ENCODE data around the gene SHISA7.
"Not testable (repeated sequence)": the region's sequence is repeated elsewhere in the genome, so short reads cannot be mapped to it uniquely, and the experiment has no call there.

SHISA7 gene

GRCh38 chr19:55446060-55446459 lies 3.0 kb upstream of the SHISA7 start:
- no peak for DNase-seq (ENCODE audit: low spot score)

DNA sequence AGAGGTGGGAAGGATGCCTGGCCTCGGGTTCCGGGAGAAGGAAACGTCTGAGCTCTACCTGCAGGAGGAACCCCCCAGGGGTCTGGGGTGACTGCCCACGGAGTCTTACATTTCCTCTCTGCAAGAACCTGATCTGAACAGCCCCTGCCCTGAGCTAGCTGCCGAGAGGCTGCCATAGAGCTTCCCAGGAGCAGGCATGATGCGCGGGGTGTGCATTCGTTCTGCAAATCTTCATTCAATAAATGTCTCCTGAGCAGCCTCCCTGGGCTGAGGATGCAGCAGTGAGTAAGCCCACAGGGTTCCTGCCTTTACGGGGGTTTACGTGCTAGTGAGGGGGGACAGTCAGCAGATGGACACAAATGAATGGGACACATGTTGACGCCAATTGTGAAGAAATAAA lies 1.5 kb upstream of the SHISA7 start:
- no peak for DNase-seq (ENCODE audit: low spot score)

DNA sequence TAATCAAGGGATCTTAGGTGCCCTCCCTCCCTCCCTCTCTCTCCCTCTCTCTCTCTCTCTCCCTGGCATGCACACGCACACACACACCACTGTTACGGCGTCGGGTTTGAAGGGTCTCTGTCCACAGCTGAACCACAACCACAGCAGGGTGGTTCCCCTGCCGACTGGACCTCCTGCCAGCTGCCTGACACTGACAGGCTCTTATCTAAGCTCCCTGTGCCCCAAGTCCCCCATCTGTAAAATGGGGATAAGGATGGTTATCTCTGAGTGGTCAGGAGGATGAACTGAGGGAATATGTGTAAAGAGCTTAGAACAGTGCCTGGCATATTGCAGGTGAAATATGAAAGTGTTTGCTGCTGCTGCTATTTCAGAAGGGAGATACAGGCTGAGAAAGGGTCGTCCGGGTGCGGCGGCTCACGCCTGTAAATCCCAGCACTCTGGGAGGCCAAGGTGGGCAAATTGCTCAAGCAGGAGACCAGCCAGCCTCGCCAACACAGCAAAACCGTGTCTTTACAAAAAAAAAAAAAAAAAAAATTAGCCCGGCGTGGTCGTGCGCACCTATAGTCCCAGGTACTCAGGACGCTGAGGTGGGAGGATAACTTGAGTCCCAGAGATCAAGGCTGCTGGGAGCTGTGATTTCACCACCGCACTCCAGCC lies 852 bp upstream of the SHISA7 start:
- DNase-seq (ENCODE audit: low spot score), result peak; percentile 75

GRCh38 chr19:55442372-55442961 lies 633 bp downstream of the SHISA7 start:
- DNase-seq (ENCODE audit: low spot score), result peak; percentile 52

- peak; percentile 74 for DNase-seq (ENCODE audit: low spot score)
These were observed 1.3 kb downstream of the SHISA7 start for GRCh38 chr19:55441692-55442321.

DNA sequence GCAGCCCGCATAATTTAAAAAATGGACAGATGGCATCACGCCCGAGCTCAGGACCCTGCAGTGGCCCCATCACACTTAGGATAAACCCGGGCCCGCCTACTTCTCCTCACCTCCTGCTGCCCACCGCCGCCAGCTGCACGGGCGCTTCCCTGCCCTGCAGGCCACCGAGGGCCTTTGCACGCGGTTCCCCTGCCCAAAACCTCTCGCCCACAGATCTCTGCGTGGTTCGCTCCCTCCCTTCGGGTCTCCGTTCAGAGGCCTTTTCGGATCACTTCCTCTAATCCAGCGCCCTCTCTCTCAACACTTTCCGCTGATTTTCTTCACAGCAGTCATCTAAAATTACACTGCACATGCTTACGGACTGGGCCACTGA lies 1.8 kb downstream of the SHISA7 start:
- DNase-seq (ENCODE audit: low spot score), result no peak

DNA sequence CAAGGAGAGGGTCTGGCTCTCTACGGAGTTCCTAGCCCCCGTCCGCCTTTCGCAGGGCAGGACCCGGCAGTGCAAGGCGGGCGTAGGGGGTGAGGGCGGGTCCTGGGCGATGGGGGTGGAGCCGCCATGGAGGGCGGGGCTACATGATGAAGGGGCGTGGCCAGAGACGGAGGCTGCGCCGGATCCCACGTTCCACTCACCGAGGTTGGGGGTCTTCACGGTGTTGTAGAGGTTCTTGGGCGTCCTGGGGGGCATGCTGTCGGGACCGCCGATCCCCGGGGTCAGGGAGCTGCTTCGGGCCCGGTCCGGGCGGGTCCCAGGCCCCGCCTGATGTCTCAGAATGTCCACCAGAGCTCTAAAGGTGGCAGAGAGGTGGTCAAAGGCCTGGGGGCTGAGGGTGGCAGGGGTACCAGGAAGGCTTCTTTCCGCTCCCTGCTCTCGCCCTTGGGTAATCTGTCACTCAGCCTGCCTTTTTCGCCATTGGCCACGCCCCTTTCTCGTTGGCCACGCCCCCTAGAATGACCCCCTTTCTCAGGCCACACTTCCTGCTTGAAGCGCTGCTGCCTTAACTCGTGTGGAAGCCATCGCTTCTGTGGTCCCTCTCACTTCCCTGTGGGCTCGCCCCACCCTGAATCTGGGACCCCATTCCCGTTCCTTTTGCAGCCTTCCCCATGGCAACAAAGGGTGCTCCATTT lies 2.5 kb downstream of the SHISA7 start:
- DNase-seq (ENCODE audit: low spot score), result peak; percentile 56

DNA sequence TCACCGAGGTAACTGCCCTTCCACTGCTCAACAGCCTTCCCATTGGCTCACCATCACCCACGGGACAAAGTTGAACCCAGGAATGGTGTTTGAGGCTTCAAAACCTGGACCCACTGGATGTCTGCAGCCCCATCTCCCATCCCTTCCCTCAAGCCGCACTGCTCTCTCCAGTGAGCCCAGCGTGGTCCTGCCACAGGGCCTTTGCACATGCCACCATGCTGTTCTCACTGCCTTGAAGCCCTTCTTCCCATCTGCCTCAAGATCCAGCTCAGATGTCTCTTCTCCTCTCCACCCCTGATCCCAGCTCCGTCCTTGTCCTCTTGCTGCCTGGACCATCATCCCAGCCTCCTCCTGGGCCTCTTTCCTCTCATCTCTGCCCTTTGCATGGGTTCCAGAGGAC lies 4.0 kb downstream of the SHISA7 start:
- no peak for DNase-seq (ENCODE audit: low spot score)

DNA sequence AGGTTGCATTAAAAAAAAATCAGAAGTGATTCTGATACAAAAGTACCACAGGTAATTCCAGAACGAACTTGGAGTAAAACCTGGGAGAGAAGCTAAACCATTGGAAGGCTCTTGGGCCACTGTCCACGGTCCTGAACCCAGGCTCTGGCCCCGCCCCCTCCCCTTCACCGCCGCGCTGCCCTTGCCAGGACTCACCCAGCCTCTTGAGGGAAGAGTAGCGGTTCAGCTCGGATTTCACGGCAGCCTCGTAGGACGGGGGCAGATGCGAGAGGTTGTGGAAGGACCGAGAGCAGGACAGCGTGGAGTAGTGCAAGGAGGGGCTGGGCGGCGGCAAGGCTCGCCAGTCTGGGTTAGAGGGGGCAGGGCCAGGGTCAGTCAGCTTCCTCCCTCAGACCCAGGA lies 5.7 kb downstream of the SHISA7 start:
- DNase-seq (ENCODE audit: low spot score), result no peak

DNA sequence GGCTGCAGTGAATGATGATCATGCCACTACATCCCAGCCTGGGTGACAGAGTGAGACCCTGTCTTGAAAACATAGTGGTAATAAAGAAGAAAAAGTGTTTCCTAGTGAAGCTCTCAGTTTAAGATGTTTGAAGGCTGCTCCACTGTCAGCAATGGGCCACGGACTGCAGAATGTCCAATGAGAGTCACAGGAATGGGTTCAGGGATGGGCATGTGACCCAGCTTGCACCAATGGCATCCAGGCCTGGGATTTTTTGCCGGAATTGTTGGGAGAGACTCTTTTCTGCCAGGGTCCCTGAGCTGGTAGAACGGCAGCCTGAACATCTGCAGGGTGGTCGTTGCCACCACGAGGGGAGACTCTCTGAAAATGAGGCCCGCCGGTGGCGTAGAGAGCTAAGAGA lies 6.3 kb downstream of the SHISA7 start:
- DNase-seq (ENCODE audit: low spot score), result no peak

DNA sequence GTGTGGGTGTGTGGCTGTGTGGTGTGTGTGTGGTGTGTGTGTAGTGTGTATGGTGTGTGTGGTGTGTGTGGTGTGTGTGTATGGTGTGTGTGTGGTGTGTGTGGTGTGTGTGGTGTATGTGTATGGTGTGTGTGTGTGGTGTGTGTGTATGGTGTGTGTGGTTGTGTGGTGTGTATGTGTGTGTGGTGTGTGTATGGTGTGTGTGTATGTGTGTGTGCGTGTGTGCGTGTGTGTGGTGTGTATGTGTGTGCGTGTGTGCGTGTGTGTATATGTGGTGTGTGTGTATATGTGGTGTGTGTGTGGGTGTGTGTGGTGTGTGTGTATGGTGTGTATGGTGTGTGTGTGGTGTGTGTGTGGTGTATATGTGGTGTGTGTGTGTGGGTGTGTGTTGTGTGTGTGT lies 8.1 kb downstream of the SHISA7 start:
- DNase-seq (ENCODE audit: low spot score), result no peak

DNA sequence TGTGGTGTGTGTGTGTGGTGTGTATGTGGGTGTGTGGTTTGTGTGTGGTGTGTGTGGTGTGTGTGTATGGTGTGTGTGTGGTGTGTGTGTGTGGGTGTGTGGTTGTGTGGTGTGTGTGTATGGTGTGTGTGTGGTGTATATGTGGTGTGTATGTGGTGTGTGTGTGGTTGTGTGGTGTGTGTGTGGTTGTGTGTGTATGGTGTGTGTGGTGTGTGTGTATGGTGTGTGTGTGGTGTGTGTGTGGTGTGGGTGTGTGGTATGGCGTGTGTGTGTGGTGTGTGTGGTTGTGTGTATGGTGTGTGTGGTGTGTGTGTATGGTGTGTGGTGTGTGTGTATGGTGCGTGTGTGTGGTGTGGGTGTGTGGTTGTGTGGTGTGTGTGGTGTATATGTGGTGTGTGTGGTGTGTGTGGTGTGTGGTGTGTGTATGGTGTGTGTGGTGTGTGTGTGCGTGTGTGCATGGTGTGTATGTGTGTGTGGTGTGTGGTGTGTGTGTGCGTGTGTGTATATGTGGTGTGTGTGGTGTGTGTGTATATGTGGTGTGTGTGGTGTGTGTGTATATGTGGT lies 8.7 kb downstream of the SHISA7 start:
- no peak for DNase-seq (ENCODE audit: low spot score)

DNA sequence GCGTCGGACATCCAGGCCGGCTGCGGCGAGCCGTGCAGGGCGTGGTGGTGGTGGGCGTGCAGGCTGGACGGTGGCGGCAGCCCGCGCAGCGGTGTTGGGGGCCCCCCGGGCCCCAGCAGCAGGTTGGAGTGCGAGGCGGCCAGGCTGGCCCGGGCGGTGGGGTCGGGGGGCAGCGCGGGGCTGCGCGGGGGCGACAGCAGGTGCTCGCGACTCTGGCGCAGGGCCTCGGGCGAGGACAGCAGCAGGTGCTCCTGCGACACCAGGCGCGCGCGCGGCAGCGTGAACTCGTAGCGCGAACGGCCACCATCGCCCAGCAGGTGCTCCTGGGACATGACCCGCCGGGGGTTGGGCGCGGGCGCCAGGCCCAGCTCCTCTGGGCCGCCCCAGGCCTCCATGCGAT lies 9.8 kb downstream of the SHISA7 start:
- DNase-seq (ENCODE audit: low spot score), result no peak

DNA sequence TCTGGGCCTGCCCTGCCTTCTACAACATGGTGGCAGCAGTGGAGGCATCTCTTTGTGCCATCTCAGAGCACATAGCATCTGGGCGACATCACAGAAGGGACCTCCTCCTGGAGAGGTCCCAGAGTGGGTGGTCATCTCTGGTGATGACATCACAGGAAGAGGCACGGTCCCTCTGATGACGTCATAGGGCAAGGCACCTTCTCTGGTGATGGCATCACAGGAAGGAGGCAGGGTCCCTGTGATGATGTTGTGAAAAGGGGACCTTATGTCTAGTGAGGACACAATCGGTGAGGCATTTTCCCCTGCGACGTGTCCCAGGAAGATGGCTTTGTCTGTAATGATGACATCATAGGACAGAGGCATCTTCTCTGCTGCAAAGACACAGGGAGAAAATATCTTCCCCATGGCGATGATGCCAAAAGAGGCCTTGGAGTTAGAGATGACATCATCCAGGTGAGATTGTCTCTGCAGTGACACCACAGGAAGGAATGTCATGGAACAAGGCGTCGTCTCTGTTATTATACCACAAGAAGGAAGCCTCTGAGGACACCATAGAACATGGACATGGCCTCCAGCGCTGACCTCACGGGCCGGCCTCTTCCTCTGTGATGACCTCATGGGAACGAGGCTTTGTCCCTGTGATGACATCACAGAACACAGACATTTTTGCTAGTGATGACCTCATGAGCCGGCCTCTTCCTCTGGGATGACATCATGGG lies 10.7 kb downstream of the SHISA7 start:
- no peak for DNase-seq (ENCODE audit: low spot score)

GRCh38 chr19:55431183-55431582 lies 11.9 kb downstream of the SHISA7 start:
- no peak for DNase-seq (ENCODE audit: low spot score)

GRCh38 chr19:55426042-55426441 lies 17.1 kb downstream of the SHISA7 start:
- no peak for DNase-seq (ENCODE audit: low spot score)

DNA sequence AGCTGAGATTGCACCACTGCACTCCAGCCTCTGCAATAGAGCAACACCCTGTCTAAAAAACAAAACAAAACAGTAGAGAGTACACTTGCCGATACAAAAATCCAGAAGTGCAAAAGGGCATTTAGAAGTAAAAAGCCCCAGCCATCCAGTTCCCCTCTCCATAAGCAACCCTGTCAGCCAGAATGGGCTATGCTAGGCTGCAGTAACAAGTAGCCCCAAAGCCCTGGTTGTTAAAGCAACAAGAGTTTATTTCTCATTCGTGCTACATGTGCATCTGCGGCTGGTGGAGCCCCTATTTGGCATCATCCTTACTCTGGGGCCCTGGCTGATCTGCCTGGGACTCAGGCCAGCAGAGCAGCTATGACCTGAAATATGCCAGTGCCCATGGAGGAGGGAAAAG lies 18.6 kb downstream of the SHISA7 start:
- no peak for DNase-seq (ENCODE audit: low spot score)

- no peak for DNase-seq (ENCODE audit: low spot score)
These were observed 19.7 kb downstream of the SHISA7 start for GRCh38 chr19:55423225-55424005.

DNA sequence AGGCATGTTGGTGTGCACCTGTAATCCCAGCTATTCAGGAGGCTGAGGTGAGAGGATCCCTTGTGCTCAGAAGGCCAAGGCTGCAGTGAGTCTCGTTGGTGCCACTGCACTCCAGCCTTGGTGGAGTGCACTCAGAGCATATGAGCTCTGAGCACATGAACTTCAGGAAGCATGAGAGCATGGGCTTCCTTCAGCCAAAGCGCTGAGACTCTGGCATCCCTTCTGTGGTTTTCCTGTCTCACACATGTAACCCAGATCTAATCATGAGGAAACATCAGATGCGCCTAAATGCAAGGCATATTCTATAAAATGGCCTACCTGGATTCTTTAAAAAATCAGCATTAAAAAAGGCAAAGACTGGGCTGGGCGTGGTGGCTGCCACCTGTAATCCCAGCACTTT lies 21.8 kb downstream of the SHISA7 start:
- DNase-seq (ENCODE audit: low spot score), result not testable (repeated sequence)

DNA sequence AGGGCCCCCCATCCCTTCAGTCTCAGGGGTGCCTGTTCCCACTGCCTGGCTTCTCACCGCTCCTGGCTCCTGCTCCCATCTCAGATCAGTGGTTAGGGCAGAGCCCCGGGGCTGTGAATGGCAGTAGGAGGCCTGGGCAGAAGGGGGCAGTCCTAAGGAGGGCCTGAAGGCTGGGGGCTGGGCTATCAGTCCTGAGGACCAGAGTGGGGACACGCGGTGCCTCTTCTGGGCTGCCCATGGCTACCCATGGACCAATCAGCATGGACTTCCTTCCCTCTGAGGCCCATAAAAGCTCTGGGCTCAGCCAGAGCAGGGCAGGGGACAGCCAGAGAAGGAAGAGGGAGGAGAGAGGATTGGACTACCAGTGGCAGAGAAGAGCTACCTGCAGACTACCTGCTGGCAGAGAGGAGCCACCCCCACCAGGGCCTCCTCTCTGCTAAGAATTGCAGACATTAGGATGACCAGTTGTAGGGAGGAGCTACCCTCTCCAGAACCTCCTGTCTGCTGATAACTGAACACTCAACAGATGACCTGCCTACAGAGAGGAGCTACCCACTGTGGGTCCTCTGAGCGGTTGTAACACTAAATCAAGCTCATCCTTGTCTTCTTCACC lies 23.4 kb downstream of the SHISA7 start:
- DNase-seq (ENCODE audit: low spot score), result no peak

- no peak for DNase-seq (ENCODE audit: low spot score)
These were observed 24.0 kb downstream of the SHISA7 start for GRCh38 chr19:55419103-55419502.

Measured in hematopoietic multipotent progenitor cell treated with erythropoietin and hydrocortisone succinate and interleukin-3 and kit ligand, for 17 days (in vitro differentiated cells).